Activated CD4-positive, alpha-beta T cell treated with anti-CD3 and anti-CD28 coated beads, Interleukin-2, amount 50 U/mL, for 4 hours (primary cell): ENCODE data around the gene MAN1A1.

Experiments
- DNase-seq, 2 experiments: peaks; one replicate each; pipeline ENCODE4 v3.0.0-alpha.2; 2020

MAN1A1 gene

GRCh38 chr6:119324718-119325117 is 24.8 kb downstream of the MAN1A1 start:
- no peak for DNase-seq

- no peak for DNase-seq
Measured at GRCh38 chr6:119323931-119324330, 25.6 kb downstream of the MAN1A1 start.

GRCh38 chr6:119323478-119323877 is 26.1 kb downstream of the MAN1A1 start:
- DNase-seq, result no peak

- DNase-seq, result no peak
Measured at GRCh38 chr6:119322715-119323350, 26.7 kb downstream of the MAN1A1 start.

- no peak for DNase-seq
Measured at GRCh38 chr6:119322034-119322433, 27.5 kb downstream of the MAN1A1 start.

GRCh38 chr6:119319694-119320093 is 29.9 kb downstream of the MAN1A1 start:
- DNase-seq, result no peak

GRCh38 chr6:119318730-119319129 is 30.8 kb downstream of the MAN1A1 start:
- DNase-seq, result no peak

DNA sequence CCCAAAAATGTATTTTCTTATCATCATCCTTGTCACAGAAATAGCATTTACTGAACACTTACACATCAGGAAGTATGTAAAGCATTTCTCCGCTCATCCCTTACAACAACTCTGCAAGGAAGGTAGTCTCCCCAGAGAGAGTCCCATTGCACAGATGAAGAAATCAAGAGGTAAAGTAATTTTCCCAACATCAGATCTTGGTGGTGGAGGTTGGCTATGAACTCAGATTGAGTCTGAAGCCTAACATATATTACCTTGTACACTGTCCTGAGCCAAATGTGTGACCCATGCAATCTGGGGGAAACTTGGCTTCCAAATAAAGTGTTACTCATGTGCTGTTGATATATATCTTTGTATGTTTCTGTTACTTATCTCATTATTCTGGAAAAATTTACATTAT is 31.4 kb downstream of the MAN1A1 start:
- no peak for DNase-seq

- no peak for DNase-seq
Measured at GRCh38 chr6:119317007-119317406, 32.6 kb downstream of the MAN1A1 start.

- no peak for DNase-seq
Measured at GRCh38 chr6:119314885-119315272, 34.7 kb downstream of the MAN1A1 start.

DNA sequence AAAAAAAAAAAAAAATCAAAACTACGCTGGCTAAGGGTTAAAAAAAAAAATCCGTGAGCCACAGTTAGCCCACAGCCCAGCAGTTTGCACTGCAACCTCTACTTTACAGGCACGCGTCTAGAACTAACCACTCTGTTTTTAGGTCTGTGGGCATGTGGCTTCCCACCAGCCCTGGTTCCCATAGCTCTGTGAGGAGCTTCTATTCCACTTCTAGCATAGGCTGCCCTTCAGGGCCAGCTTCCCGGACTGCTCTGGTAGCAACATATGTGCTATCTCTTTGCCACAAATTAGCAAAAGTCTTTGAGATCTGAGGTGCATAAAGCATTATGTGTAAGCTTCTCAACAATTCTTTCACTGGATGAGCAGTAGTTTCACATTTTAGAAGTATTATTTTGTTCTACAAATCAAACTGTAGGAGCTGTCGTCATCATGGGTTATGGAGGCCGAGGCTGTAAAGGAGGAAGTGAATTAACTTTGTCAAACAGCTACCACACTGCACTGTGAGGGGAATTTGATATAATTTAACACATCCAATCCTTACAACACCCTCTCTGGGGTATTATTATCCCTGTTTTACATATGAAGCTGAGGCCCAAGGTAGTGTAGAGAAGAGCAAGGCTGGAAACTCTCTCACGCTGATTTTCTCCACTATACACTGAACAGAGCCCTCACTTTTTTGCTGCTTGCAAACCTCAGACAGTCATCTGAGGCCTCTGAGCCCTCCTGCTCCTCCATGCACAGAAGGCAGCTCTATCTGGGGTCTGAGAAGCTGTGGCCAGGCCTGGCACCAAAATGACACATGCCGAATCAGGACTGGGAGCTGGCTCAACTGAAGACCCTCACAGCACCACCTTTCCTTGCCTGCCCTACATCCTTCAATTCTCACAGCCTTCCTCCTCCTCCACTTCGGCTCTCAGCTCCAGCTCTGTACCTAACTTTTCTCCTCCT is 35.4 kb downstream of the MAN1A1 start:
- no peak for DNase-seq

GRCh38 chr6:119312875-119313338 is 36.7 kb downstream of the MAN1A1 start:
- peak in 1 of 2 experiments; percentile 3 for DNase-seq

GRCh38 chr6:119312441-119312840 is 37.1 kb downstream of the MAN1A1 start:
- DNase-seq, result no peak

- DNase-seq, result no peak
Measured at GRCh38 chr6:119311514-119312142, 37.9 kb downstream of the MAN1A1 start.

DNA sequence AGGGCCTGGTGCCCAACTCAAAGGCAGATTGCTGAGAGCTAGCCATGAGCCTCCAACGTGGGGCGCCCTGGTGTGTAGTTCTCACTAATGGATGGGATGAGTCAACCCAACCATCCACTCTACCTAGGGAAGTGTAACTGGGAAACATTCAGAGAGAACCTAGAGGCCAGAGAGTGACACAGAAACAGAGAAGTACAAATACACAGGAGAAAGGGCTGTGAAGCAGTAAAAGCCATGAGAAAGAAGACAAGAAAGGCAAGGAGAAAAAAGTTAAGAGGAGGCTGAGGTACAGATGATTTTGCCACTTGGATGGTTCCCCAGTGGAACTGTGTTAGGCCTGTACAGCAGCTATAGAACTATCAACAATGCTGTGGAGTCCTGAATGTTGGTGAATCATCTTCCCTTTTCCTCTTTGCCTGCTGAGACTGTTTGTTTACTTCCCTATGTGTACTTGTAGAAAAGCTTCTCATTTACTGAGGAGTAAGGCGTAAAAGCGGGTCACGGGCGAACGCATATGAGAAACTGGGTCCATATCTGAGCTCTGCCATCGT is 39.0 kb downstream of the MAN1A1 start:
- no peak for DNase-seq

DNA sequence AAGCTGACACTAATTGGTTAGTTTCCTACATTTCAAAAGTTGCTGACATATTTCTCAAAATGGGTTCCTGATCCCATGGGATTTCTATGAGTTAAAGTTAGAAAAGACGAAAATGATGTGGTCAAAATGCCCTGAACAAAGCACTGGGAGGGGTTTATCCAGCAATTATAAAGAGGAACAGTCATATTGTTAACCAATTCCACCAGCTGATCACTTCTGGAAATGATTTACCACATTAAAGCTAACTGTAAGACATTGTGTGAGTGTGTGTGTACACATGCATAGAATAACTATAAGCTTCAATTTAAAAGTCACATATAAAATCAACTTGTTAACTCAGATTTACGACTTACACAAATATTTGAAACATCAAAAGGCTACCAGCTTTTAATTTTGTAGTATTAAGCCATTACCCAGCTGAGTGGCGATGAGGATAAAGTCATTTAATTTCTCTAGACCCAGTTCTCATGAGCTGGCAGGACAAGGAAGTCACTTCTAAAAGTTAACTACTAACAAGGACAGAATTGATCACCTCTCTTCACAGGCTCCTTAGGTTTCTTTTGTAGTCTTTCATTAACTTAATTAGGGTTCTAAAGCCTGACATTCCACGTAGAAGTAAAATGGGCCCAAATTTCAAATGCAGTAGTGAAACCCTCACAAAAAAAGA is 40.4 kb downstream of the MAN1A1 start:
- no peak for DNase-seq

DNA sequence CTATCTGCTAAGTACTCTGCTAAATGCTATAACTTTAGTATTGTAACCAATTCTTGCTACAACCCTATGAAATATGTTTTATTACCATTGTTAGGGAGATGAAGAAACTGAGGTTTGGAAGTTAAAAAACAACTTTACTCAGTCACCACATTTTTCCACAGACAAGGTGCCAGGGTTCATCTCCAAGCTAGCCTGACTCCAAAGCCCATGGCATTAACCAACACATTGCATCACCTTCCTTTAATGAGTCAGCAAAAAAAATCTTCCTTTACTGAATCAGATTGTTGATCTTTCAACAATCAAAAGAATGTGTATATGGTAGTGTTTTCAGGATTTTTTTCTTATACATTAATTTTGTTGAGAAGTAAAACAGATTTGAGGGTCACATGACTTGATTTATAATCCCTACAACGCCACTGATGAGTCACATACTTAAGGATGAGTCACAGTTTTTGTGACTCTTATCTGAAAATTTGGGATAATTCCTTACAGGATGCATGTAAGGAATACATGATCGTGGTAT is 41.5 kb downstream of the MAN1A1 start:
- no peak for DNase-seq

DNA sequence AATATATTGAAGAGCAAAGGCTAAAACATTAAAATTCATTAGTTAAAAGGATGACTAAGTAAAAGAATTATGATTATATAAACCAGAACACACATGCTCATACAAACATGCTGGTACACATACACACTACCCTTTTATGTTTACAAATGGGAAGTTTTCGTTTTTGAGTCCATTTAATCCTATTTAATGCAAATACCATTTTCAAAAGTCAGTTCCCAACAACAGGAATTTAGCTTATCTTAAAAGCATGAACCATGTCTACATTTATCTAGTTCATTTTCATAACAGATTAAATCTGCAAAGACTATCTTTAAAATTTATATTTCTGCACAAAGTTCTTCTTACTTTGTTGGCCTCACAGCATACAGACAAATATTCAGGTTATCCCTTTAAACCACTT is 42.5 kb downstream of the MAN1A1 start:
- no peak for DNase-seq

DNA sequence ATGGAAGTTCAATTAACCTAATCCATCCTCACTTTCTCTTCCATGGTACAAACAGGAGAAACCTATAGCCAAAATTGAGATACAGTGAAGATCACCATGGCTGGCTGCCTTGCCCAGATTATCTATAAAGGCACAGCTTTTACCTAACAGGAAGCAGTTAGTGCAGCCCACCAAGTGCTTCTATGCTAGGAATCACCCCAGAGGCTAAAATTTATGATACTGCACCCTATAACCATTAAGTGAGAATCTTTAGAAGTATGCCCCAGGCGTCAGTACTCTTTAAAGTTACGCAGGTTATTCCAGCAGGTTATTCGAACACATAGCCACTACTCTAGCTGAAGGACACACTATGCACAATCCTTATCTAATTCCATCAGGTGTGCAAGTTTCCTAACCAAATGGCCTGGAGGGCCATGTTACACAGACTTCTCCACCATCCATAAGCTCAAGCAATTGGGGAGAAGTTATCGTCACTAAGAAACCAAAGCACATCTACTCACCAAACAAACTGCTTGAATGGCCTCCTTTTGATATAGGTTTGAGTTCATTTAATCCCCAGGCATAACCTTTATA is 43.1 kb downstream of the MAN1A1 start:
- DNase-seq, result no peak

DNA sequence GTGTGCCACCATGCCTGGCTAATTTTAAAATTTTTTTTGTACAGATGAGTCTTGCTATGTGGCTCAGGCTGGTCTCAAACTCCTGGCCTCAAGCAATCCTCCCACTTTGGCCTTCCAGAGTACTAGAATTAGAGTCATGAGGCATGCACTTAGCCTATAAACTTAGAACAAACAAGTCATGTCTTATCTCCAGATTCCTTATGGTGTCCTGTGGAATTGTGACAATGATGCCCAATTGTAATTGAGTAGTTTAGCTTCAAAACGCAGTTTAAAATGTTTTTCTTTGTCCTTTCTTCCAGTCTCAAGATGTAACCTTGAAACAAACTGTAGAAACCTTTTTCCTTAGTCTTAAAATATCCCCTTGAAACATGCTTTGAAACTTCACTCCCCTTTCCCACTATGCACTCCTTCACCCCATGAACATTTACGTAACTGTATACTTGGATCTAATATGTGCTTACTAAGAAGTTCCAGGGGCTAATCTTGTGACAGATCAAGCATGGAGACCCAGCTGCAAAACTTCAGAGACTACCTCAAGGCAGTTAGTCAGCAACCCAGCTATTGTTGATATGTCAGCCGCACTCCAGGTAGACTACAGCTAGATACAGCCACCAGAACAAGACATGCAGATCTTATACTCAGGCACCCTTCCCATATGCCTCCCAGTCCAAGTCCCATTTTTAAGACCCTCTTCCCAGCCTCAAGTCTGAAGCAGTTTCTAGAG is 46.2 kb downstream of the MAN1A1 start:
- no peak for DNase-seq

- DNase-seq, result no peak
Measured at GRCh38 chr6:119301429-119301828, 48.1 kb downstream of the MAN1A1 start.
